DMS114 treated with DMSO at 0.1 percent for 48 hours (cell line): Measurements from ENCODE around the gene SPATA20.

Experiments
- DNase-seq: peaks from one replicate; lab custom pipeline; 2025; ENCODE audit not compliant: unreplicated experiment; lab: John Stamatoyannopoulos, UW

SPATA20 gene

GRCh38 chr17:50538549-50539410 lies 8.2 kb upstream of the SPATA20 start:
- no peak for DNase-seq

GRCh38 chr17:50539762-50540559 lies 7.0 kb upstream of the SPATA20 start:
- no peak for DNase-seq

GRCh38 chr17:50540560-50541401 lies 6.2 kb upstream of the SPATA20 start:
- DNase-seq = no peak

GRCh38 chr17:50541402-50541715 lies 5.6 kb upstream of the SPATA20 start:
- no peak for DNase-seq

- DNase-seq = peak; percentile 46
Measured at GRCh38 chr17:50541716-50542688, 5.0 kb upstream of the SPATA20 start.

GRCh38 chr17:50542795-50543774 lies 3.9 kb upstream of the SPATA20 start:
- DNase-seq = no peak

- DNase-seq = no peak
Measured at GRCh38 chr17:50544516-50544915, 2.5 kb upstream of the SPATA20 start.

GRCh38 chr17:50545311-50545710 lies 1.7 kb upstream of the SPATA20 start:
- DNase-seq = no peak

- DNase-seq = no peak
Measured at GRCh38 chr17:50546701-50547034, 306 bp upstream of the SPATA20 start.

GRCh38 chr17:50547736-50548083 lies 736 bp downstream of the SPATA20 start:
- DNase-seq = no peak

- DNase-seq = no peak
Measured at GRCh38 chr17:50548831-50549230, 1.9 kb downstream of the SPATA20 start.

GRCh38 chr17:50549256-50549941 lies 2.4 kb downstream of the SPATA20 start:
- no peak for DNase-seq

GRCh38 chr17:50549969-50550368 lies 3.0 kb downstream of the SPATA20 start:
- no peak for DNase-seq

- DNase-seq = peak; percentile 67
Measured at GRCh38 chr17:50550661-50551432, 3.9 kb downstream of the SPATA20 start.

- DNase-seq = no peak
Measured at GRCh38 chr17:50551433-50551815, 4.5 kb downstream of the SPATA20 start.

GRCh38 chr17:50551884-50552283 lies 4.9 kb downstream of the SPATA20 start:
- DNase-seq = no peak

- no peak for DNase-seq
Measured at GRCh38 chr17:50554201-50554600, 7.2 kb downstream of the SPATA20 start.

- no peak for DNase-seq
Measured at GRCh38 chr17:50556803-50557202, 9.8 kb downstream of the SPATA20 start.
